ENCODE results near the gene SLC25A19. TPM values are rescaled to one million over a fixed set of nuclear protein-coding genes. Genes with fewer than 3 reads are reported as not detected.

Gene SLC25A19
- total RNA-seq, 1 experiment from 2014 or later, result 29.8 TPM

- TF ChIP-seq CTCF (IDR thresholded peaks at IDR 0.05; ENCODE audit: insufficient read depth in 1 of 2, low read depth in 1 of 2, low read length in 1 of 2, severe bottlenecking in 1 of 2, unreplicated experiment in 1 of 2), result no peak
- Histone ChIP-seq H3K4me3 (ENCODE audit: low read depth, low read length) (no peak overlapping the region), H3K9me3 (no peaks in the 10 kb centered on the region), H3K4me1 (peaks cover 16% of the 10 kb centered on the region), H3K36me3 (ENCODE audit: control insufficient read depth, insufficient read depth, low read length) (peaks cover 8% of the 10 kb centered on the region; the same call in 1 of the 2 replicates), H3K27me3 (replicated peaks; ENCODE audit: control insufficient read depth, insufficient read depth, low read length) (no peaks in the 10 kb centered on the region)
- Mint-ChIP-seq H3K27me3 (ENCODE audit: insufficient read depth, unreplicated experiment) (no peaks in the 10 kb centered on the region), H3K4me1 (ENCODE audit: low read depth, unreplicated experiment) (peaks cover 19% of the 10 kb centered on the region), H3K4me3 (ENCODE audit: unreplicated experiment) (no peak overlapping the region), H3K36me3 (ENCODE audit: insufficient read depth, unreplicated experiment) (peaks cover 93% of the 10 kb centered on the region), H3K9me3 (ENCODE audit: unreplicated experiment) (no peaks in the 10 kb centered on the region), H3K27ac (ENCODE audit: unreplicated experiment) (peak overlapping the region; percentile 51)
- CTCF ChIA-PET, result interaction anchor here (0.5 to 2.7 kb wide), 12 partner anchors 12 to 872 kb away, joined by 3 to 33 read pairs (median 5); partner anchors contain the start of genes ARMC7, GGA3, MIF4GD and MRPS7
- POLR2A ChIA-PET, result interaction anchor here (0.5 to 0.6 kb wide), 2 partner anchors 23 to 30 kb away, joined by 3 to 7 read pairs; no protein-coding TSS in a partner anchor
- intact Hi-C loops (cut with micrococcal nuclease; ENCODE audit: unreplicated experiment), result loop anchor here (1.0 kb wide), 1 partner anchor 172 kb away; no protein-coding TSS in a partner anchor
- no TSS peak for BruUV-seq (replicated peaks)
- no peak for DNase-seq
Measured at GRCh38 chr17:75239778-75240393, 49.3 kb downstream of the SLC25A19 start.

GRCh38 chr17:75239214-75239613 is 50.0 kb downstream of the SLC25A19 start:
- Histone ChIP-seq H3K36me3 (ENCODE audit: control insufficient read depth, insufficient read depth, low read length) (peaks cover 8% of the 10 kb centered on the region; the same call in 1 of the 2 replicates), H3K4me1 (peaks cover 16% of the 10 kb centered on the region), H3K4me3 (ENCODE audit: low read depth, low read length) (no peak overlapping the region), H3K9me3 (no peaks in the 10 kb centered on the region), H3K27me3 (replicated peaks; ENCODE audit: control insufficient read depth, insufficient read depth, low read length) (no peaks in the 10 kb centered on the region)
- H3K9me3 Mint-ChIP-seq (ENCODE audit: unreplicated experiment), result no peaks in the 10 kb centered on the region
- no peak for DNase-seq
- intact Hi-C loops (cut with micrococcal nuclease; ENCODE audit: unreplicated experiment), result no loop called here
- no TSS peak for BruUV-seq (replicated peaks)
- peaks cover 94% of the 10 kb centered on the region for H3K36me3 Mint-ChIP-seq (ENCODE audit: insufficient read depth, unreplicated experiment)
- no peaks in the 10 kb centered on the region for H3K27me3 Mint-ChIP-seq (ENCODE audit: insufficient read depth, unreplicated experiment)
- CTCF ChIA-PET, result interaction anchor here (0.5 to 2.7 kb wide), 6 partner anchors 11 to 871 kb away, joined by 3 to 33 read pairs (median 4); partner anchors contain the start of genes GGA3, MIF4GD, MRPS7 and SLC25A19
- POLR2A ChIA-PET, result no interaction called here
- no peak for TF ChIP-seq CTCF (IDR thresholded peaks at IDR 0.05; ENCODE audit: insufficient read depth in 1 of 2, low read depth in 1 of 2, low read length in 1 of 2, severe bottlenecking in 1 of 2, unreplicated experiment in 1 of 2)
- no peak overlapping the region for H3K4me3 Mint-ChIP-seq (ENCODE audit: unreplicated experiment)
- H3K4me1 Mint-ChIP-seq (ENCODE audit: low read depth, unreplicated experiment), result peaks cover 19% of the 10 kb centered on the region
- H3K27ac Mint-ChIP-seq (ENCODE audit: unreplicated experiment), result peak overlapping the region; percentile 81

- POLR2A ChIA-PET, result no interaction called here
- Mint-ChIP-seq H3K27me3 (ENCODE audit: insufficient read depth, unreplicated experiment) (no peaks in the 10 kb centered on the region), H3K4me3 (ENCODE audit: unreplicated experiment) (no peak overlapping the region), H3K9me3 (ENCODE audit: unreplicated experiment) (no peaks in the 10 kb centered on the region), H3K27ac (ENCODE audit: unreplicated experiment) (peak overlapping the region; percentile 81), H3K4me1 (ENCODE audit: low read depth, unreplicated experiment) (peaks cover 19% of the 10 kb centered on the region), H3K36me3 (ENCODE audit: insufficient read depth, unreplicated experiment) (peaks cover 94% of the 10 kb centered on the region)
- intact Hi-C loops (cut with micrococcal nuclease; ENCODE audit: unreplicated experiment), result loop anchor here (1.0 kb wide), 2 partner anchors 29 to 124 kb away; no protein-coding TSS in a partner anchor
- H3K27me3 ChIP-seq (replicated peaks; ENCODE audit: control insufficient read depth, insufficient read depth, low read length), result no peaks in the 10 kb centered on the region
- peaks cover 8% of the 10 kb centered on the region; the same call in 1 of the 2 replicates for H3K36me3 ChIP-seq (ENCODE audit: control insufficient read depth, insufficient read depth, low read length)
- H3K4me1 ChIP-seq, result peaks cover 16% of the 10 kb centered on the region
- TF ChIP-seq CTCF (IDR thresholded peaks at IDR 0.05; ENCODE audit: insufficient read depth in 1 of 2, low read depth in 1 of 2, low read length in 1 of 2, severe bottlenecking in 1 of 2, unreplicated experiment in 1 of 2), result peak; percentile 84 to 90
- CTCF ChIA-PET, result interaction anchor here (1.0 to 2.7 kb wide), 2 partner anchors 31 to 67 kb away, joined by 3 to 33 read pairs; partner anchors contain the start of gene MIF4GD
- no peak overlapping the region for H3K4me3 ChIP-seq (ENCODE audit: low read depth, low read length)
- BruUV-seq (replicated peaks), result no TSS peak
- DNase-seq, result peak; percentile 72 to 74
- no peaks in the 10 kb centered on the region for H3K9me3 ChIP-seq
Measured at GRCh38 chr17:75238684-75239191, 50.5 kb downstream of the SLC25A19 start.
